K562 (cell line): ENCODE measurements around the gene B3GAT1.

Source experiments
- FOXJ2 ChIP-seq: fragments of 200-800 bp; sonication (Bioruptor generic); IDR thresholded peaks from 2 replicates; pipeline ENCODE4 v1.6.1; 2016; ENCODE audit warnings: missing genetic modification characterization, missing compliant biosample characterization
- SMARCA5 ChIP-seq: fragments of 450-650 bp; IDR thresholded peaks from 2 replicates; pipeline ENCODE4 v1.6.1; 2016
- SOX6 ChIP-seq: fragments of 450-650 bp; IDR thresholded peaks from 2 replicates; pipeline ENCODE4 v1.6.1; 2014; ENCODE audit warnings: mild to moderate bottlenecking
- SPI1 ChIP-seq: IDR thresholded peaks from 2 replicates; pipeline ENCODE4 v1.6.1; 2011; ENCODE audit warnings: low read depth, low read length, control low read depth, borderline replicate concordance
- TF ChIP-seq, protein P1 (sequence below): sonication (generic); formaldehyde crosslinking; IDR thresholded peaks from 2 replicates; pipeline ENCODE4 v1.5.0; 2020; ENCODE audit warnings: missing genetic modification reagents

DNA sequence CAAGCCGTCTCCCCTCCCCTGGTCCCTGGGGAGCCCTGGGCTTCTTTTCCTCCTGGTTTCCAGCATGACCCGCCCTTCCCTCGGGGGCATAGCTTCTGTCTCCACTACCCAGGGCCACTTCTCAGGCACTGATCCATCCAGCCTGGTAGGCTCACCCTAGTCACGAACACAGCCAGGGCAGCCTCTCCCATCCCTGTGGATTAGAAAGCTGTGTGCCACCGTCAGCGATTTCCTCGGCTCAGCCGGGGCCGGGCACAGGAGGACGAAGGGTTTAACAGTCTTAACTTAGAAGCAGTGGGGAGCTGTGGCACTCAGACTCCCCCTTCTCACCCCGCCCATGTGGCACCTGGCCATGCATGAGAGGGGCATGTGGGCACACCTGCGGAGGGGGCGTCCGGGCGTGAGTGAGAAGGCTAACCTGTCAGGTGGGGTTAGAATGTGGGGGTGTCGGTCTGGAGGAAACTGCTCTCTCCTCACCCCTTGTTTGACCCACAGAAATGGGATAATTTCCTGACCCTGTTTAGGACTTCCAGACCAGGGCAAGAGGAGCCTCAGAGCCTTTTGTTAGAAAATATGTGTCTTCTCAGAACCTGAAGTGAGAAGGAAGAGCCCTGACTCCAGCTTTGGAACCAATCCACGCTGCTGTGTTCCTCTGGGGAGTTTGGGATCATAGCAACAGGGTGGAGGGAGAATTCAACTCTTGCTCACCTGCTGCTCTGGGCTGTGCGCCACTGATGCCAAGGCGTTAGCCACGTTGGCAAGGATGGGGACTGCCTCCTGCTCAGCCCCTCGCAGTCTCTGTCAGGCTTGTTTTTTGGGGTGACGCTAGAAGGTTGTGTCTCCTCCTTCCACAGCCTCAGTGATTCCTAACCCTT, 65.7 kb downstream of the B3GAT1 start:
- TF ChIP-seq SOX6 (no peak), SPI1 (no peak), FOXJ2 (tag) (no peak), SMARCA5 (no peak)
- TF ChIP-seq, protein P1, sequence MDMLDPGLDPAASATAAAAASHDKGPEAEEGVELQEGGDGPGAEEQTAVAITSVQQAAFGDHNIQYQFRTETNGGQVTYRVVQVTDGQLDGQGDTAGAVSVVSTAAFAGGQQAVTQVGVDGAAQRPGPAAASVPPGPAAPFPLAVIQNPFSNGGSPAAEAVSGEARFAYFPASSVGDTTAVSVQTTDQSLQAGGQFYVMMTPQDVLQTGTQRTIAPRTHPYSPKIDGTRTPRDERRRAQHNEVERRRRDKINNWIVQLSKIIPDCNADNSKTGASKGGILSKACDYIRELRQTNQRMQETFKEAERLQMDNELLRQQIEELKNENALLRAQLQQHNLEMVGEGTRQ (CRISPR knock-in tag), result no peak
